Suprapubic skin (tissue), 4 donors: ENCODE measurements around the gene CSTPP1. TPM values are rescaled to one million over a fixed set of nuclear protein-coding genes. Genes with fewer than 3 reads are reported as not detected.

Source experiments
- DNase-seq, 2 donors: peaks; one replicate each; pipeline ENCODE4 v3.0.0-alpha.2; 2019; ENCODE audit warnings: low spot score in 2 of 2
- H3K27ac ChIP-seq: fragments of 200-600 bp; sonication (generic); one replicate; pipeline ENCODE4 v1.5.1; 2019
- H3K27me3 ChIP-seq: fragments of 200-600 bp; sonication (generic); one replicate; pipeline ENCODE4 v1.5.1; 2019
- H3K36me3 ChIP-seq: fragments of 200-600 bp; sonication (generic); one replicate; pipeline ENCODE4 v1.5.1; 2019
- H3K4me1 ChIP-seq: fragments of 200-600 bp; sonication (generic); one replicate; pipeline ENCODE4 v1.5.1; 2019
- H3K4me3 ChIP-seq: fragments of 200-600 bp; sonication (generic); one replicate; pipeline ENCODE4 v1.5.1; 2019; ENCODE audit warnings: mild to moderate bottlenecking
- H3K9me3 ChIP-seq: fragments of 200-600 bp; sonication (generic); one replicate; pipeline ENCODE4 v1.5.1; 2019
- CTCF ChIP-seq, 2 donors: fragments of 200-600 bp in 1 of 2; fragments of 450-650 bp in 1 of 2; sonication (generic) in 1 of 2; IDR thresholded peaks; one replicate each; pipeline ENCODE4 v1.5.1; 2016 to 2019; ENCODE audit warnings: antibody characterized with exemption in 2 of 2, mild to moderate bottlenecking in 1 of 2, moderate library complexity in 1 of 2
- EP300 ChIP-seq: sonication (generic); formaldehyde crosslinking; IDR thresholded peaks from one replicate; pipeline ENCODE4 v1.6.1; 2017; ENCODE audit warnings: antibody characterized with exemption
- POLR2A ChIP-seq, 2 donors: fragments of 450-650 bp; IDR thresholded peaks; one replicate each; pipeline ENCODE4 v1.6.1; 2017; ENCODE audit warnings: antibody characterized with exemption in 2 of 2, mild to moderate bottlenecking in 2 of 2, moderate library complexity in 2 of 2
- POLR2AphosphoS5 ChIP-seq, 3 donors: sonication (generic); formaldehyde crosslinking; IDR thresholded peaks; one replicate each; pipeline ENCODE4 v1.6.1; 2017; ENCODE audit warnings: antibody characterized with exemption in 3 of 3
- WGBS: methylation state at CpG from one replicate; pipeline ENCODE4 v1.1.5; 2018; 5-methylcytosine and 5-hydroxymethylcytosine counted together
- total RNA-seq, 4 donors: library from RNA; depleted of rRNA; stranded (reverse); fragments of >200 nt; gene quantifications; one replicate each; pipeline ENCODE4 v1.1.0, GENCODE V29; 2016

Gene CSTPP1
- total RNA-seq, 4 donors from 2014 or later: 34.9 to 117 (median 48.1) TPM

- no peak for DNase-seq
- no peaks in the 10 kb centered on the region for H3K27me3 ChIP-seq
Observed at GRCh38 chr11:47057365-47057764, 120.8 kb downstream of the CSTPP1 start.

GRCh38 chr11:47060807-47061206 lies 124.2 kb downstream of the CSTPP1 start:
- Histone ChIP-seq H3K4me3 (no peak overlapping the region), H3K36me3 (no peaks in the 10 kb centered on the region), H3K4me1 (peaks cover 6% of the 10 kb centered on the region), H3K27ac (no peak overlapping the region), H3K27me3 (no peaks in the 10 kb centered on the region), H3K9me3 (no peaks in the 10 kb centered on the region)
- WGBS: 70% methylated on average over 2 of the region's 2 CpGs
- no peak for DNase-seq
- no peak for TF ChIP-seq POLR2A (IDR thresholded peaks at IDR 0.05)
- no peak for TF ChIP-seq POLR2AphosphoS5 (IDR thresholded peaks at IDR 0.05)
- no peak for TF ChIP-seq EP300
- TF ChIP-seq CTCF (IDR thresholded peaks at IDR 0.05): no peak

More at GRCh38 chr11:47057365-47057764, 120.8 kb downstream of the CSTPP1 start:
- no peak for TF ChIP-seq POLR2A (IDR thresholded peaks at IDR 0.05)
- no peak for TF ChIP-seq POLR2AphosphoS5 (IDR thresholded peaks at IDR 0.05)
- TF ChIP-seq EP300: no peak
- no peak for TF ChIP-seq CTCF (IDR thresholded peaks at IDR 0.05)
- Histone ChIP-seq H3K27ac (no peak overlapping the region), H3K9me3 (no peaks in the 10 kb centered on the region), H3K4me1 (peaks cover 6% of the 10 kb centered on the region), H3K36me3 (no peaks in the 10 kb centered on the region), H3K4me3 (no peak overlapping the region)

- Histone ChIP-seq H3K27me3 (no peaks in the 10 kb centered on the region), H3K27ac (no peak overlapping the region), H3K4me3 (no peak overlapping the region), H3K9me3 (no peaks in the 10 kb centered on the region), H3K4me1 (peaks cover under 1% of the 10 kb centered on the region), H3K36me3 (no peaks in the 10 kb centered on the region)
- 83% methylated on average over 3 of the region's 3 CpGs for WGBS
- DNase-seq: no peak
- TF ChIP-seq CTCF (IDR thresholded peaks at IDR 0.05): no peak
- no peak for TF ChIP-seq EP300
- no peak for TF ChIP-seq POLR2AphosphoS5 (IDR thresholded peaks at IDR 0.05)
- TF ChIP-seq POLR2A (IDR thresholded peaks at IDR 0.05): no peak
Observed at GRCh38 chr11:47061429-47062178, 125.0 kb downstream of the CSTPP1 start.

GRCh38 chr11:47062736-47063135 lies 126.2 kb downstream of the CSTPP1 start:
- no peaks in the 10 kb centered on the region for H3K36me3 ChIP-seq

More at GRCh38 chr11:47062736-47063135, 126.2 kb downstream of the CSTPP1 start:
- 90% methylated on average over 2 of the region's 2 CpGs for WGBS
- H3K27me3 ChIP-seq: no peaks in the 10 kb centered on the region
- no peak overlapping the region for H3K4me3 ChIP-seq
- no peak overlapping the region for H3K27ac ChIP-seq
- TF ChIP-seq POLR2AphosphoS5 (IDR thresholded peaks at IDR 0.05) (no peak), CTCF (IDR thresholded peaks at IDR 0.05) (no peak), EP300 (no peak), POLR2A (IDR thresholded peaks at IDR 0.05) (no peak)
- no peaks in the 10 kb centered on the region for H3K9me3 ChIP-seq
- no peak for DNase-seq
- no peaks in the 10 kb centered on the region for H3K4me1 ChIP-seq
